Activated CD8-positive, alpha-beta memory T cell treated with anti-CD3 and anti-CD28 coated beads for 4 hours (primary cell): ENCODE data around the gene AMBRA1.
"Not testable (repeated sequence)": the region's sequence is repeated elsewhere in the genome, so short reads cannot be mapped to it uniquely, and the experiment has no call there.

Experiments
- DNase-seq, 2 donors: peaks; one replicate each; pipeline ENCODE4 v3.0.0-alpha.2; 2020; ENCODE audit warnings: low read depth in 2 of 2

AMBRA1 gene

DNA sequence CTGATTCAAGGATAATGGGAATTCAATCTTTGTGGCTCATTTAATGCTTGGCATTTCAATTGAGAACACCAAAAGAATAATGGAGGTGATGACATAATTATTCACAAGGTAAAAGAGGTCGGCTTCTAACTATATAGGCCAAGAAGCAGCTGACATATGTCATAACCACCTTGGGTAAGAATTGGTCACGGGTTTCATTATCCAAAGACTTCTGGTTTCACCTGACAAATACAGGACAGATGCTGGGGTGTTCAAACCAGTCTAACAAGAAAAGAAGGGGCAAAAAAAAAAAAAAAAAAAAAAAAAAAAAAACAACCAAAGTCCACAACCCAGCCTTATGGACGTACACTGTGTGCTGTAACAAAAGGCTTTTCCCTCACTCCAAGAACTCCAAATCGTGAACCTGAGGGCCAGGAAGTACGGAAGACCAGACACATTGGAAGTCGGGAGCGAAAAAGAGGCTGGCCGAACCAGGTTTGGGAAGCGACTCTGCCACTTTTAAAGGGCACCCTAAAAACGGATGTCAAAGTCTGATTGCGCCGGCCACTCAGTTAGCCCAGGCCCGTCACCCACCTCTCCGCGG is 22.8 kb upstream of the AMBRA1 start:
- DNase-seq: no peak

DNA sequence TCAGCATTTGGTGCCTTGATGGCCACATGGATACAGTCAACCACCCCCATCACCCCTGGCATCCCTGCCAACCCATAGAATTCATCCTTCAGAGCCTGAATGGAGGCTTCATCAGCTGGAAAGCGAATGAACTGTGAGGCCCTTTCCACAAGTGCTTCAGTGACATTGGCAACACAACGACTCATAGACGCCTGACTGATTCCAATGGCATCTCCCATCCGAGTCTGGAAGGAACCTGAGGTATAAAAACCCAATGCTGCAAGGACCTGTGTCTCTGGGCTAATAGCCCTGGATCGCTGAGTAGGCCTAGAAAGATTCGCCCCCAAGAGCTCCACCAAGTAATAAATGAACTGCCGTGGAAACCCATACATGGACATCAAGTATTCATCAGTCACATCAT is 21.9 kb upstream of the AMBRA1 start:
- no peak for DNase-seq

DNA sequence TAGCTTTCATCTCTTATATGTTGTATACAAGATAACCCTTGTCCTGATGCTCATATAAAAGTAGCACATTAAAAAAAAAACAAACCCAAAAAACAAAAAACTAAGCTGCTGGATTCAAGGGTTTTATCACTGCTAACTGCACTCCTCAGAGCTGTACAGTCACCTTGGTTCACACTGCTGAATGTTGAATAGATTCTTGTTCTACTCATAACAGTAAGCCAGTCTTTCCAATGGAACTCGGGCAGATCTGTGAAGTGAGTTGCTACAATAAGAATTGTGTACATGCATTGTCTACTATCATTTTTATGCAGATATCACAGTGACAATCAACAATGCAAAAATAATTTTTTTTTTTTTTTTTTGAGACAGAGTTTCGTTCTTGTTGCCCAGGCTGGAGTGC is 18.5 kb upstream of the AMBRA1 start:
- no peak for DNase-seq

DNA sequence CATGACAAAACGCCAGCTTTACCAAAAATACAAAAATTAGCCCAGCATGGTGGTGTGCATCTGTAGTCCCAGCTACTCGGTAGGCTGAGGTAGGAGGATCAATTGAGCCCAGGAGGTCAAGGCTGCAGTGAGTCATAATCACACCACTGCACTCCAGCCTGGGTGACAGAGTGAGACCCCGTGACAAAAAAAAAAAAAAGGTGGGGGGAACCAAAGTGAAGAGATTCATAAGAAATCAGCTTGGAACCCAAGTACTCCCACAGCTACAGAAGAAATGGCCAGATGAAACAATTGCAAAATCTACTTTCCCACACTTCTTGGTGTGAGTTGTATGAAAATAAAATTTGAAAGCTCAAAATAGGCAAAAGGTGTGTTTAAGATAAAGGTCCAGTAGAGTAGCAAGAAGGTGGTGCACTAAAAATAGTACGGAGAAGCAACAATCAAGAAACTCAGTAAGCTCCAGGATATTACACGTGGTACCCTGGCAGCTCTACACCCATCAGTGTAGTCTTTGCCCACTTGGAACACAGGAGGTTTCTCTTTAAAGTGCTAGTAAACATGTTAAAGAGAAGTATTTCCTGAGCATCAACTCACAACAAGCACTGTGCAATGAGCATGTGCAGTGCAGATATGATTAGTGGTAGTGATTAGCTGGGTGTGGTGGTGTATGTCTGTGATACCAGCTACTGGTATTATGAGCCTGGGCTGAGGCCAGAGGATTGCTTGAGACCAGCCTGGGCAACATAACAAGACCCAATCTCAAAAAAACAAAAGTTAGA is 17.9 kb upstream of the AMBRA1 start:
- DNase-seq: no peak

DNA sequence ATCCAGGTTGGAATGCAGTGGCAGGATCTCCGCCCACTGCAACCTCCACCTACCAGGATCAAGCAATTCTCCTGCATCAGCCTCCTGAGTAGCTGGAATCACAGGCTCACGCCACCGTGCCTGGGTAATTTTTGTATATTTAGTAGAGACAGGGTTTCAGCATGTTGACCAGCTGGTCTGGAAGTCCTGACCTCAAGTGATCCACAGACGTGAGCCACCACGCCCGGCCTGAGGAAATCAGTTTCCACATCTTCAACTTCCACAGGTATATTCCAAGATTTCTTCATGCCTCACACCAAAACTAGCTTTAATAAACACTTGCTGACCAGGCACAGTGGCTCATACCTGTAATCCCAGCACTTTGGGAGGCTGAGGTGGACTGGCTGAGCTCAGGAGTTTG is 15.6 kb upstream of the AMBRA1 start:
- DNase-seq: no peak

DNA sequence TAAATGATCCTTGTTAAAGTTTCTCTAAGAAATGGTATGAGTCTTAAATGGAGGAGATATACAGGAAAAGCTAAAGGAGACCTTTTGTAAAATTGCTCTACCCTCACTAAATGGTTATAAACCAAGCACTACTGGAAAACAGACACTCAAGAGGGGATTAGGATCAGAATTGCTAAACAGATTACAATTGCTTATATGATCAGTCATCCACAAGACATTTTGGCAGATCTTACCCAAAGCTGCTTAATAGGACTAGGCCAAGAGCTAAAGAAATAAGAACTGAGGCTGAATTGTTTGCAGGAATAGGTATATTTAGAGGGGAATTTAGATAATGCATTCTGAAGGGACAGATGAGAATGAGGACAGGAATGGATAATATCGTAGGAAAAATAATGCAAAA is 13.7 kb upstream of the AMBRA1 start:
- no peak for DNase-seq

DNA sequence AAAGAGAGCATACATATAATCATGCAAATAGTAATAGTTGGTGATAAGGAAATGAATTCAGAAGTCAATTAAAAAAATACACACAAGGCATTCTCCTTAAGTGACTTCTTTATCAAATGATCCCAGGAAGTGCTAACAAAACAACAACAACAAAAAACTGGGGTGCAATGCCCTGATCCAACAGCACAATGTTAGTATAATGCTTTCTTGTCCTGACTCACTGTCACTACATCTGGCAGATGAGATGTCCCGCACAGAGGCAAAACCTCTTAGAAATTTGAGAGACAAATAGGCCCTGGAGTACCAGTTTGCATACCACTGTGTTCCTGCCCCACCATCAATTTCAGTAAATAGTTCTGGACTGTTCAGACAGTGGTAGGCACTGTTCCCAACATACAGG is 11.0 kb upstream of the AMBRA1 start:
- no peak for DNase-seq

DNA sequence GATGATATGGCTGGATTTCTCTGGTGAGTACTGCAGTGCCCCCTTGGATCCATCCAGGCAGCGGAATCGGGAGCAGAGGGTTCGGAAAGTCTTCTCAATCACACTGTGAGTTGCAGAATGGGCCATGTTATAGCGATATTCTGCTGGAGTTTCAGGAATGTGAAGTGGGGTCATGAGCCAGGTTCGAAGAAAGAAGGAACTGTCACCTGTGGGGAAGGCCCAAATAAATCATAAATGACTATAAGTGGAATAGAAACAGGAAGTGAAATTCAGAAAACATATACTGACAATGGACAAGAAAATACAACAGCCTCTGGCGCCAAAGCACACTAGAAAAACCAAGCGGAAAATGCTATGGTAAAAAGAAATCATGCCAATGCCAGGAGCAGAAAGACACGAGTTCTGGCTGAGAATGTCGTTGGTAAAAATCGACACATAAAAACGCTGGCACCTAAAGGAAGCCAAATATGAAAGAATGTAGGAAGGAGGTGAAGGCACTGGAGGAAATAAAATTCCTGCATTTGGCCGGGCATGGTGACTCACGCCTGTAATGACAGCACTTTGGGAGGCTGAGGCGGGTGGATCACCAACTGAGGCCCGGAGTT is 10.0 kb upstream of the AMBRA1 start:
- no peak for DNase-seq

DNA sequence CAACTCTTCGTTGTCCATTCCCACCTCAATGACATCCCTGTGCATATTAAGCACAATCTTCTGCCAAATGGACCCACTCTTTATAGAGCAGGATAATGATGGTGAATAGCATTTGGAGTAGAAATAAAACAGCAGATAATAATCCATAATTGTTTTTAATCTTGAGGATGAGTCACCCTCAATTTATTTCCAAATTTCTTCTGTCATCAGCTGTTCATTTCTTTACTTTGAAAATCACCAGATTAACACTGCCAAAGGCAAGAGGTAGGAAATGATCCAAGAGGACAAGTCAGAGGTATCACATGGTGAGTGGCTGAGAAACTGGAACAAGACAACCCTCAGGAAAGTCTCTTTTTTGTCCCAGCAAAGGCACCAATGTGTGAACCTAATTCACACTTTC is 7.3 kb upstream of the AMBRA1 start:
- no peak for DNase-seq

DNA sequence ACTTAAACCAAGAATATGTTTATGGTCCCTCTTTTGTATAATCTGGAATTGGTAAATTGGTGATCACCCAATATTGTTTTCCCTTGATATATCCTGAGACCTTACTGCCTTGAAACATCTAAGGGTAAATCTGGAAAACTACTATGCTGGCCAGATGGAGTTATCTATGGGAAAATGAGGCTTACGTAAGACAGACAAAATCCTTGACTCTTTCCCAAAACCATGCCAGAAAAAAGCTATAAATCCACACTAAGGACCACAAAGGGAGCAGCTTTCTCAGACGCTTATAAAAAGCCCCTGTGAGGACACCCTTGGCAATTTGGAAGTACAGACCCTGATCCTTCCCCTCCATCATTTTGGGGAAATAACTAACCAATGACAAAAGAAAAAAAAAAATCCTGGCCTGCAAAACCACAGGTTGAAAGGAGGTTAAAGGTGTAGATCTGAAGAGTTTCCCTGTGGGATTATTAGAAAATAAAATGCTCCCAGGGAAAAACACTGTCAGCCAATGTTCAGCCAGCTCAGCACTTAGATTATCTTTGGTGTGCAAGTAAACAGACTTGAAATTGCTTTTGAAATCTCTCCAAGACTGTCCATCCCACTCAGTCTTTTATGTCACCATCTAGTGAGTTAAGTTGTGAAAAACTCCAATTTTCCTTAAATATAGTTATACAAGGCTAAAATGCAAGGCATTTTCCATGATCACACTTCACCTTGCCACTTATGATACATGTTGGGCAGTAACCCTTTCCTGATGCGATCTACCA is 6.6 kb upstream of the AMBRA1 start:
- no peak for DNase-seq

DNA sequence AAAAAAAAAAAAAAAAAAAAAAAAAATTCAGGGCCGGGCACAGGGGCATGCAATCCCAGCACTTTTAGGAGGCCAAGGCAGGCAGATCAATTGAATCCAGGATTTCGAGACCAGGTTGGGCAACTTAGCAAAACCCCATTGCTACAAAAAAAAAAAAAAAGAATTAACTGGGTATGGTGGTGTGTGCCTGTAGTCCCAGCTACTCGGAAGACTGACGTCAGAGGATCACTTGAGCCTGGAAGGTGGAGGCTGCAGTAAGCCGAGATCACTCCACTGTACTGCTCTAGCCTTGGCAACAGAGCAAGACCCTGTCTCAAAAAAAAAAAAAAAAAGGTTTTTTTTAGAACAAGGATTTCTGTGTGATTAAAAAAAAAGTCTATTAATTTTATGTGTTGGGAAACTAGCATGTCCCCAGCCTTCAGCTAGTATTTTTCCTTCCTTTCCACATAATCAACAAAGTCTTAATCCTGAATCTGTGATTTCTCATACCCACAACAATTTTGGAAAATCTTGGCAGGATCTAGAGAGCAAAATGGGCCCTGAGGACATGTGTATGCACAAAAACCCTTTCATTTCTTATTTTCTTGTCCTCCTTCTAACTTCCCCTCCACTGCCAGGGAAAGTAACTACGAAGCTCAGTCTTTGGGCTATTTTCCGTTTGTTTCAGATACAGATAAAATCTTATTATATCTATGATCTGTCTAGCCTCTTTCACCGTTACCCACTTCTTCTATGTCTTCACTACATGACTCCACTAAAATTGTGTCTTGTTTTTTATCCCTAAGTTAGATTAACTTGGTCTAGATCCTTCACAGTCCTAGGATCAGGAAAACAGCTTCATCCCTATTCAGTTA is 5.7 kb upstream of the AMBRA1 start:
- no peak for DNase-seq

DNA sequence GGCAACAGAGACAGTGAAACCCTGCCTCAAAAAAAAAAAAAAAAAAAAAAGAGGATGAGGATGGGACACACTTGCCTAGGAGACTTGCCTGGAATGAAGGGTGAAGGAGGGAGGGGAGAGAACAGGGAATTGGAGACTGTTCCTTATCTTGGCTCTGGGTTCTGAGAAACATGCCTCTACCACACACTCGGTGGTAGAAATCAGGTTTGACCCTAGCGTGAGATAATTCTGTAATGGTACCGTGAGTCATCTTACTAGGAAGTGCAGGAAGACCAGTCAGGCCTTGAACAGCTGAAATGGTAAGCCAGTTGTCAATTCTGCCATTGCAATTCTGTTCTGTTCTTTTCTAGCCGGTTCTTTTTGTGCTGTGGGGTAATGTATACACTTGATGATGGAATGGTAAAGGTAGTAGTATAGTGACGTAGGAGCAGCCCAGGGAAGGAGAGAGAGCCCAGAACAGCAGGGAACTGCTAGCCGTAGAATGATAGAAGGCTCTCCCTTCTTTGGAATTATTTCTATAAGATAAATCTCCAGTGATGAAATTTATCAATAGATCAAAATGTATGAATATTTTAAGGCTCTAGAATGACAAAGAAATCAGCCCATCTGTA is 3.9 kb upstream of the AMBRA1 start:
- DNase-seq: no peak

DNA sequence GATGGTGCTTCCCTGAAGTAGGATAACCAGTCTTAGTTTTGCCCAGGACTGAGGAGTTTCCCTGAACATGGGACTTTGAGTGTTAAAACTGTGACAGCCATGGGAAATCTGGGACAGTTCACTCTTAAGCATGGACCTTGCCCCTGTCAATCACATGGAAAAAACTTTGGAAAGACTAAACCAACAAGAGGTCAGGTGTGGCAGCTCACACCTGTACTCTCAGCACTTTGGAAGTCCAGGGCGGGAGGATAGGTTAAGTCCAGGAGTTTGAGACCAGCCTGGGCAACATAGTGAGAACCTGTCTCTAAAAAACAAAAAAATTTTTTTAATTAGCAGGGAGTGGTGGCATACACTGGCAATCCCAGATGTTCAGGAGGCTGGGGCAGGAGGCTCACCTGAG is 3.3 kb upstream of the AMBRA1 start:
- no peak for DNase-seq

DNA sequence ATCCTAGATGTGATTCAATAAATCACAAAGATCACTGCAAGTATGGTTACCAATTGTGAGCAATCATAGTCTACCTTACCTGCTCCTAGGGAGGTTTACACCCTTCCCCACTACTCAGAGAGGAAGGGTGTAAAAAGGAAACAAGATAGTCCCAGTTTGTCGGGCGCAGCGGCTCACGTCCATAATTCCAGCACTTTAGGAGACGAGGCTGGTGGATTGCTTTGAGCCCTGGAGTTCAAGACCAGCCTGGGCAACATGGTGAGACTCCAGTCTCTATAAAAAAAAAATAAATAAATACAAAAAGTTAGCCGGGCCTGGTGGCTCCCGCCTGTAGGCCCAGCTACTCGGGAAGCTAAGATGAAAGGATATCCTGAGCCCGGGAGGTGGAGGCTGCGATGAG is 962 bp upstream of the AMBRA1 start:
- DNase-seq: no peak

DNA sequence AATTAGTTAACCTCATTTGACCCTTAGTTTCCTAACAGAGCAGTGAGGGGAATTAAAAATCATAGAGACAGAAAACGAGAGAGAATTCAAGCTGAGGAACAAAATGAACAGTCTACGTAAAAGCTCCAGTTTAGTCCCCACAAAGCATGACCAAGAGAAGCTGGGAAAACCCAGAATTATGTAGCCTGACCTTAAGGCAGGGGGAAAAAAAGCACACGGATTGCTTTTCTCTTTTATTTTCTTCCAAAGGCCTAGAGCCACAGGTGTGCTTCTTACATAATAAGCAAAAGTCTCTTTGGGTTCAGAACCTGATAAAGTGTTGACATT is 514 bp upstream of the AMBRA1 start:
- DNase-seq: no peak

DNA sequence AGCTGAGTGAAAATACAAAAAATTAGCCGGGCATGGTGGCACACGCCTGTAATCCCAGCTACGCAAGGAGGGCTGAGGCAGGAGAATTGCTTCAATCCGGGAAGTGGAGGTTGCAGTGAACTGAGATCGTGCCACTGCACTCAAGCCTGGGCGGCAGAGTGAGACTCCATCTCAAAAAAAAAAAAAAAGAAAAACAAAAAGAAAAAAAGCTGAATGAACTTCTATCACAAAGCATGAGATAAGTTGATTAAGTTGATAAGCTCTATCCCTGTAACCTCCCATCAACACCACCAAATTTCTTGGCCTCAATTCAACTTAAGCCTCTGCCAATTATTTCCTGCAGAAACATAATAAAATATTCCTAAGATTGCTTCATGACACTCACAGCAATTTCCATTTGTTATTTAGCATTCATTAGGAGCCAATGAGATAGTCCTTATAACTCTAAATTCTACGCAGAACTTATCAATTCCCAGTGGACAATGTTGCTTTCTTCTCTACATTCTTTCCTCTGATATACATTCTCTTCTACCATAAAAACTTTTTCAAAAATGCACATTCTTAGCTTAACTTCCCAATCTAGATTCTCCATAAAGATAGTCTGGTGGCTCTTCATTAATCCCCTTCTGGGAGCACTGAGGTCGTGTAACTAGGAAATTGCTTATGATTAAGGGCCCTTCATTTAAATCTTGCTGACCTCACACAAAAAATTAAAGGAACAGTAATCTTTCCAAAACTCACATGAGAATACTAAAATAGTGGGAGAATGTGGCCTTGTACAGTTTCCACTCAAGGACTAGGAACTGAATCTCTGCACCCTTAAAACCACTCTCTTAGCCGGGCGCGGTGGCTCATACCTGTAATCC is 2.9 kb downstream of the AMBRA1 start:
- DNase-seq: no peak

DNA sequence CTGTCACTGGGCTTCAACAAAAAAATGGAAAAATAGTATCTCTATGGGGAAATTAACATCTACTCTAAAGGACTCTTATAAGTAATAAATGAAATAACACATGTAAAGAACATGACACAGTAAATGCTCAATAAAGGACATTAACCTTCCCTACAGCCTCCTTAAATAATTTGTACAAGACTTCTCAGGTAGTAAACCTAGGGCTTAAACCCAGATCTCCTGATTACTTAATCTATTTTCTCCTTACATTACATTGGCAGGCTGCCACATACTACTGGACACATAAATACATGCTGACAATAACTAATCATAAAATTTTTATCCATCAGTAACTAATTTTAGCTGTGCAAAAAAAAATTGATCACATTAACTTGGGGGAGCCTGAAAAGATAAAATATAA is 4.9 kb downstream of the AMBRA1 start:
- DNase-seq: no peak

DNA sequence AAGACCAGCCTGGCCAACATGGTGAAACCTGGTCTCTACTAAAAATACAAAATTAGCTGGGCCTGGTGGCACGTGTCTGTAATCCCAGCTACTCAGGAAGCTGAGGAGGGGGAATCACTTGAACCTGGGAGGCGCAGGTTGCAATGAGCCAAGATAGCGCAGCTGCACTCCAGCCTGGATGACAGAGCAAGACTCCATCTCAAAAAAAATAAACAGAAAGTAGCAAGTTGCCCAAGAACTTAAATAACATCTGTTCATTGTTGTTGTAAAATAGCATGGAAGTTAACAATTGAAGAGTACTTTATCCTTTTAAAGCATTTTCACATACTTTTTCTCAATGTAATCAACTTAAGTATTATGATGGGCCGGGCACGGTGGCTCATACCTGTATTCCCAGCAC is 5.7 kb downstream of the AMBRA1 start:
- no peak for DNase-seq

DNA sequence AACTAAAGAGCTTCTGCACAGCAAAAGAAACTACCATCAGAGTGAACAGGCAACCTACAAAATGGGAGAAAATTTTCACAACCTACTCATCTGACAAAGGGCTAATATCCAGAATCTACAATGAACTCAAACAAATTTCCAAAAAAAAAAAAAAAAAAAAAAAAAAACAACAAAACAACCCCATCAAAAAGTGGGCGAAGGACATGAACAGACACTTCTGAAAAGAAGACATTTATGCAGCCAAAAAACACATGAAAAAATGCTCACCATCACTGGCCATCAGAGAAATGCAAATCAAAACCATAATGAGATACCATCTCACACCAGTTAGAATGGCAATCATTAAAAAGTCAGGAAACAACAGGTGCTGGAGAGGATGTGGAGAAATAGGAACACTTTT is 10.3 kb downstream of the AMBRA1 start:
- not testable (repeated sequence) for DNase-seq

DNA sequence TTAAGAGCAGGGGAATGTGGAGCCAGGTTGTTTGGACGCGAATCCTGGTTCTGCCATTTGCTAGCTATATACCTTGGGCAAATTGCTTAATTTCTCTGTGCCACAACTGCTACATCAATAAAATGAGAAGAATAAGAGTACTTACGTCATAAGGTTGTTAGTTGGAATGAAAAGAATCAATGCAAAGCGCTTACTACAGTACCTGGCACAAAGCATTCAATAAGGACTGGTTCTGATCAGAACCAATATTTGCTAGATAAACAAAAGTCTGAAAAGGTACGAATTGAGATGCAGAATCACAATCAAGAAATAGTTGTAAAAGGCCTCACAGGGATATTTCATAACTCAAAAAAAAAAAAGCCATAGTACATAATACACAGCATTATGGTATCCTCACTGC is 11.2 kb downstream of the AMBRA1 start:
- no peak for DNase-seq

DNA sequence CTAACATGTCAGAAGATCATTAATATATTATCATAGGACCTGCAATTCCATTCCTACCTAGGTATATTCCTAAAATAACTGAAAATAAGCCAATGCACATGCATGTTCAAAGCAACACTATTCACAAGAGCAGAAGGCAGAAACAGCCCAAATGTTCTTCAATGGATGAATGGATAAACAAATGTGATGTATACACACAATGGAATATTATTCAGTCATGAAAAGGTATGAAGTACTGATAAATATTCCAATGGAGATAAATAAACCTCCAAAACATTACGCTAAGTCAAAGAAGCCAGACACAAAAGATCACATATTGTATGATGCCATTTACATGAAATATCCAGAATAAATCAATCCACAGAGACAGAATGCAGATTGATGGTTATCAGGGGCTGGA is 16.8 kb downstream of the AMBRA1 start:
- no peak for DNase-seq
